HG02852 (cell line): ENCODE results near the gene GADD45G.

Source experiments
- ATAC-seq: cut with Tn5 transposase; IDR thresholded peaks from one replicate; pipeline ENCODE4 v1.9.1; 2021; ENCODE audit warnings: mild to moderate bottlenecking, moderate library complexity; ENCODE audit not compliant: unreplicated experiment

GADD45G gene

DNA sequence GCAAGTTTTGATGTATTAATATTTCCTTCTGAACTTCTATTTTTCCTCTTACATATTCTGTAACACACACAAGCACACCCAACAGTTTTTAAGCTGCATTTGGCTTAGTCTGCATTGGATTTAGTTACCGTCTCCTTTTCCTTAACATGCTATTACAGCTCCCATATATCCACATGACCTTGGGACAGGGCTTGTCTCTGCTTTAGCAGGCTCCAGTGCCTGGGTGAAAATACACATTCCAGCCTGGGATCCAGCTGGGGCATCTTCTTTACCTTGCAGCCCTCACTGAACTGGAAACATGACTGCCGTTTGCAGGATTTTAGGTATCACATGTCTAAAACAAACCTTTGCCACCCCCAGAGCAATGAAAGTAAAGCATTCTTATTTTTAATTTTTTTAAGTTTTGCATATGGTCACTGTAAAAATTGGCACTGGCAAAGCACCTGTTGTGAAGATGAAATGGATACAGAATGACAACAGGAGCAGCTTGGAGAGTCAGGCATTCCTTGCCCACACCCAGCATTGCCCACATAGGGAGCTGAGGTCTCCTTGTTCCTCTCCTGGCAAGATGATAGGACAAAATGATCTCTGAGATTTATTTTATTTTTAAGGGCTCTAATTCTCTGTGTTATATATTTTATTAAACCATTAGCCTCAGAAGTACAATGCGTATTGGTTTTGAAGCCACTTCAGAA lies 4.0 kb downstream of the GADD45G start:
- no peak for ATAC-seq

DNA sequence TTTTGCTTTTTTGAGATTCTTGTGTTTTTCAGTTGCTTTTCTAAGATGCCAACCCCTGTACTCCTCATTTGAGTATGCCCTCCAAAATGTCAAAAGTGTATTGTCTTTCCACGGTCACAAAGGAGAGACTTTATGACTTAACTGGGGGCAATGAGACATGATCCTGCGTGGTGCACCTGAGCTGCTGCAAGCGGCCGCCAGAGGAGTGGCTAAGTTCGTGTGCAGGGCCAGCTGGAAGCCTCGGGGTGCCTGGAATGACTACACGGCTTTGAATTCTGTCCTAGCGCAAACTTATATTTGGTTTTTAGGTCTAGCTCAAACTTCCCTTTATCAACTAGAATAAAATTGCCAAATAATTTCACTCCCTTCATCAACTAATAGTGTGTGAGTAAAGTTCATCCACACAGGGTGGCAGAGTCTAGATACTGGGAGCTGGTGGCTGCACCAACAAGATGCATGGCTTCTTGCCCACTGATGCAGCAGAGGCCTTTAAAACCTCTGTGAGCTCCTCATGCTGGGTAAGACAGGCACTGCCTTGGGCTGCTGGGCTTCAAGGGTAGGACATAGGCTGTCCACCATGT lies 4.7 kb downstream of the GADD45G start:
- no peak for ATAC-seq

DNA sequence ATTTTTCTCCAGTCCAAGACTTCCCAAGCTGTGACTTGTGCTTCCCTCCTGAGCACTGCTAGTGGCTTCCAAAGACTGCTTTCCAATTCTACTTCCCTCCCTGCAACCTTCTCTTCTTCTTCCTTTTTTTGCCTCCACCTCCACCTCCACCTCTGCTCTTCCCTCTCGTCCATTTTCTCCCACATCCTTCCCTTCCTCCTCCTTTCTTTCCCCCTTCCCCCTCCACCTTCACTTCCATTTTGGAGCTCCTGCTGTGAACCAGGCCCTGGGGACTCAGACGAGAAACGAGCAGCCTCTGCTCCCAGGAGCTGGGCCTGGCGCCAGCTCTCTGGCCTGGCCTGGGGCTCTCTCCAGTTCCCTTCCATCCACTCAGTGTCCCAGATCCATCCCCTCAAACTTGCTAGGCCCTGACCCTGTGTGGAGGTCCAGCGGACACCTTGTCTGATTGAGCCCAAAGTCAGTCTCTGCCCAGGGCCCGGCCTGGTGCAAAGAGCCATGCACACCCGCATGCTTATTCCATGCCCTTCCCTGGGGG lies 5.6 kb downstream of the GADD45G start:
- no peak for ATAC-seq

DNA sequence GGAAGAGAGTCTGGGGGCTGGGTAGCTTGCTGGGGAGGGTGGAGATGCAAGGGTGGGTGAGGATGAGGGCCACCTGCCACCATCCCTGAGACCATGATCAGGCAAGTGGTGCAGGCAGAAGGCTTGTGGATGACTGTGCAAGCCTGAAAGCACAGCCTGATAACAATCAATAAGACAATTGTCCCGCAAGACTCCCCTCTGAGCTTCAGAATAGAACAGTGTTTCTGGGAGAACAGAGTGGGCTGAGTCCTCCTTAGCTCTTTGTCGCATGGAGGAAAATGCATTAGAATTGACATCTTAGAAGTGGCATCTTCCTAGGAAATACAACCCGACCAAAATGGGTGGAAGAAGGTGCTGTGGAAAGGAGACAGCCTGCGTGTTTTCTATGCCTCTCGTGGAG lies 6.6 kb downstream of the GADD45G start:
- ATAC-seq: no peak

DNA sequence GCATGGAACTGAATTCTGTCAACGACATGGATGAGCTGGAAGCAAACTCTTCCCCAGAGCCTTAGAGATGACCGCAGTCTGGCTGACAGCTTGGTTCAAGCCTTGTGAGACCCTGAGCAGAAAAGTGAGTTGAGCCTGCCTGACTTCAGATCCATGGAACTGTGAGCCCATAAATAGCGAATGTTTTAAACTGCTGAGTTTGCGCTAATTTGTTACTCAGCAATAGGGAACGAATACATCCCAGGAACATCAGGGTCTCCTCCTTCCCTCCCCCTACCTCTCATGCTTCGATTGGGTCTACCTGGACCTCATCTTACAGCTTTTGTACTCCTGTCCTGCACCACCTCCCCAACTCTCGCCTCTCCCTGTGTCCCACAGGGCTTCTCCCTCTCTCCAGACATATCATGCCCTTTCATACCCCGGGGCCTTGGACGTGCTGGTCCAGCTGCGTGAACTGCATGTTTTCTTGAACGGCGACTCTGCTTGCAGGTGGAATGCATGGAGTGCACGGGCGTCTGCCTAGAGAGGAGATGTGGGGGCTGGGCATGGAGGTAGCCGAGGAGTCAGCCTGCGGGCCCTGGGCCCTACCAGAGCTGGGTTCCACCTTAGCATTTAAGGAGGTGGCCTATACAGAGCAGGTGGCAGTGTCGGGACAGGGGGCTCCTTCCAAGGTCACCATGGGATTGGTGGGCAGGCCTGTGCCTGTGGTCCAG lies 7.9 kb downstream of the GADD45G start:
- ATAC-seq: no peak

DNA sequence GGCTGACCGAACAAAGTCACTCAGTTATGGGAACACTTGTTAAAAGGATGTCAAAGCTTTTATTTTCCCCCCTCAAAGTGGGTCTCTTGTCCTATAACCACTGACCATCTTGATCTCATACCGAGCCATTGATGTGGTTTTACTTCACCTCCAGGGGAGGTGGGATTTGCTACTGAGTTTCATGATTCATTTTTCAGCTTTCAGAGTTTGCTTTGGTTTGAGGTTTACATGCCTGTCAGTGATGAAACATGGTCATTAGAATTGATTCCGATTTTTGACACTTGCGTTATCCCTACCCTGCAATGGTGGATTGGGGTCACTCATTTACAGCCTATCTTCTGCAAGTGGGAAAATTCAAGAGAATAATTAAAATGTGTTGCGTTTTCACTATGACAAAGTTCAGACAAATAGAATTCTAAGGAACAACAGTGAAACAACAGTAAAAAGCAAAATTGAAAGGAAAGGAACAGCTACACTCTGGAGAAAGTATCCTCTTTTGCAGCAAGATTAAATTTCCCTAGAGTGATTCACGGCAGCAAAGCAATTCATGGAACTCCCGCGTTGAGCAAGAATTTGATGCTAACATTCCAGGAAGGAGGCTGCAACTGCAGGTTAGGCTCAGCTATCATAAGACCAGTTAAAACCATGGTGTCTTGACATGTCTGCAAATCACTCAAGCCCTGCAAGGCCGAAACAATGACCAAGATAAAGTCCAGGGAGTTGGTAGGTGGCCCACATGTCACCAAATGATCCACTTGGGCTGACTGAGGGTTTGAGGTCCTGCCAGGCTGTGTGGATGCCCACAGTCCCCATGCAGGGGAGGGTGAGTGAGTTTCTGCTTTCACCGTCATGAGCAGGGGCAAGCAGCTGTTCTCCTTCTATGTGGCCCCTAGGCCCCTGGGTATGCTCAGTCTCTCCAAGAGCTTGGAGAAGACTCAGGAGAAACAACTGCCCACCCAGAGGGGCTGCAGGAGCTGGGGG lies 9.4 kb downstream of the GADD45G start:
- no peak for ATAC-seq

DNA sequence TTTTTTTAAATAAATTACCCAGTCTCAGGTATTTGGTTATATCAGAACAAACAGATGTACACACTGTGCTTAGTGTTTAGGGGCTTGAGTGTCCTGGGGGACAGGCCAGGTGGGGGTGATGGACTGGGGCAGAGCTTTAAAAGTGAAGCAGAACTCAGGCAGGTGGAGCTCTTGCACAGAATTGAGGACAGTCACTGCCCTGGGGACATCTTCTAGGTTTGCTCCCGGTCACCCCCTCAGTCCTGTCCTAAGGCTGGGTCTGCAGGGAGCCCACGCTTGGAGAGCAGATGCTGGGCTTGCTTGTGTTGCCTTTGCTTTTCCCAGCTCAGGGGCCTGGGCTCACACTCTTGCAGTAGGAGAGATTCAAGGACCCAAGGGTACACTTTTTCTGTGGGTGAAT lies 10.8 kb downstream of the GADD45G start:
- ATAC-seq: no peak

DNA sequence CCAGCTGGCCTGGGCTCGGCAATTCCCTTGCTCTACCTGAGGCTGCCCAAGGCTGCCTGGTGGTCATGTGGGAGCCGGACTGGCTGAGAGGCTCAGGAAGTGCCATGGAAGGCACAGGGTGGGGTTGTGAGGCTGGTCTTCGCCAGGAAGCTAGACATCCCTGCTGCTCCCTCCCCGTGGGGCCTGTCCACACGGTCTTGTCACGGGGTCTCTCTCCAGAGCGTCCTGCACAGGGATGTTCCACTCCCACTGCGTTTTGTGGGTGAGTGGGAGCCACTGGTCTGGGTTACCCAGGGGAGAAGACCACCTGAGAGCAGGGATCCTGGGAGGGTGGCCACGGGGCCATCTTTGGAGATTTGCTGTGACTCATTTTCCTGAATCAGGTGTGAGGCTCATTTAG lies 11.6 kb downstream of the GADD45G start:
- no peak for ATAC-seq

DNA sequence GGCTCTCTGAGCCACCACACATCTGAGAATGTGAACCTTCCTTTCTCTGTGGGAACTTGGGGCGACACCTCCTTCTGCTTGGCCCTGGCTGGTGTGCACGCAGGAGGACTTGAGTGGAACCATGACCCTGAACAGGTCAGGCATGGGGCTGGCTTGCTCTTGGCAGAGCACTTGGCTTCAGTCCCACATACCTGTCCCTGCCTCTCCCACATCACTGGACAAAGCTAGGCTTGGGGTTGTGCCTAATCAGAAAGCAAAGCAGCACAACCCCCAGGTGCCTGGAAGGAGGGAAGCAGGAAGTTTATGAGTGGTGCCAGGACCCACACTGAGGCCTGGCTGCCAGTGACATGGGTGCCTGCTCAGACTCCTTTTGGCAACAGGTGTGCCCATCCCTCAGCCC lies 13.2 kb downstream of the GADD45G start:
- ATAC-seq: no peak

DNA sequence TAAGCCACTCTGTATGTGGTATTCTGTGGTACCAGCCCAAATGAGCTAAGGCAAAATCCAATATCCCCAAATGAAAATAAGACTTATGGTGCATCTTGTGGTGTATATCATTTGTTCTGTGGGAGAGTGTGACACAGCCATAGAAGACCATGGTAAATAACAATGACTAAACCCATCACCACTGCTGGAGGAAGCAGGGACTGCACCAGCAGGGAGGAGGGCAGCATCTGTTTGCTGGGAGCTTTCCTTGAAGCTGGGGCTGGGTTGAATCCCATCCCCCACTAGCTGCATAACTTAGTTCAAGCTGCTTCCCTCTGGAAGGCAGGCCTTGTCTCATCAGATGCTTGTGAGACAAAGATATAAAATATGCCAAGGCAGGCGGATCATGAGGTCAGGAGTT lies 14.2 kb downstream of the GADD45G start:
- ATAC-seq: no peak

DNA sequence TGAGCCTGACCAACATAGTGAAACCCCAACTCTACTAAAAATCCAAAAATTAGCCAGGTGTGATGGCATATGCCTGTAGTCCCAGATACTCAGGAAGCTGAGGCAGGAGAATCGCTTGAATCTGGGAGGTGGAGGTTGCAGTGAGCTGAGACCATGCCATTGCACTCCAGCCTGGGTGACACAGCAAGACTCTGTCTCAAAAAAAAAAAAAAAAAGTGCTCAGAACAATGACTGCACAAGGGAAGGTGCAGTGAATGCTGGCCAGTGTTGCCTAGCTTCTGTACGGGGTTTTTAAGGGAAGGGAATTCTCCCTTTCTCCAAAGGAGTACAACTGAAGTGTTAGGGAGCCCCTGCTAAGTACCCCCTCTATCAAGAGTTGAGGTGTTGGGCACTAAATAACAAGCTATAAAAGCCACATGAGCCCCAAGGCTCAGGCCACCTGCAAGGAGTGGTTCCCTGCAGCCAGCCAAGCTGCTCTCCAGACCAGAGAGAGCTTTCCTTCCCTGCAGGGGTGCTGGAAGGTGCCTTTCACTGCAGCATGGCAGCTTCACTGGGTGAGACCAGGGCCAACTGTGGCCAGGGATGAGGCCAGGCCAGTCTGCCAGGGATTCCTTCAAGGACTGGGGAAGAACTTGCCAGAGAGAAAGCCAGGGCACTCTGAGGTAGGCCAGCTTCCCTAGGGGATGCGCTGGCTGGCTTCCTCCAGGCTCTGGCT lies 14.8 kb downstream of the GADD45G start:
- no peak for ATAC-seq

DNA sequence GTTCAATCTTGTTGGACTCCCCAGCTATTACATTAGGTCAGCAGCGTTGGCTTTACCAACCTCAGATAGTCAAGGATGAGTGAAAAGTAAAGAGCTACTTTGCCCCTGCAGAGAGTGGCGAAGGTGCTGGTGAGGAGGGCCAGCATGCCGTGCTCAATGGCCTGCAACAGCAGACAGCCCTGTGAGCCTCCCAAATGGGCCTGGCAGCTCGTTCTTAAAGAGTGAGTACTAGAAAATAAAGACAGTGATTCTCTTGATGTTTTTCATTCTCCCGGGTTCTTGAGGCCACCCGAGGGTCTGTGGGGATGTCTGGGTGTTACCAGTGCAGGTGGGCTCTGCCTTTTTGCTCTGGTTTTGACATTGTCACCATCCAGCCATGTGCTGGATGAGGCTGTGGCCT lies 16.2 kb downstream of the GADD45G start:
- ATAC-seq: no peak

DNA sequence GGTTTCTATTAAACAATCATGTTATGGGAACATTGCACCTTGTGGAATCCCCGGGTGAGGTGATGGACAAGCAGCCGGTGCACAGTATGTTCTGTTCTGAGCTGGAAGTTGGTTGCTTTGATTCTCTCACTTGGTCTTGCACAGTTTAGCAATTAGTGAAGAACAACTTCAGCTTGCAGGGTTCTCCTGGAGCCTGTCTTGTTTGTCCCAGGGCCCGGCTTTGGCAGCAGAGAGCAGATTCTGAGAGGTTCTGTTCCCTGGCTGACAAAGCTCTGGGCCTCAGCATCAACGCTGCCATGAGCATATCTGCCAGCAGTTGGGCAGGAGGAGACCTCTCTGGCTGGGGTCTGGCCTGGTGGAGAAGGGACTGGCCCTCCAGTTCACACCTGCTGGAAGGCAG lies 16.9 kb downstream of the GADD45G start:
- ATAC-seq: no peak

DNA sequence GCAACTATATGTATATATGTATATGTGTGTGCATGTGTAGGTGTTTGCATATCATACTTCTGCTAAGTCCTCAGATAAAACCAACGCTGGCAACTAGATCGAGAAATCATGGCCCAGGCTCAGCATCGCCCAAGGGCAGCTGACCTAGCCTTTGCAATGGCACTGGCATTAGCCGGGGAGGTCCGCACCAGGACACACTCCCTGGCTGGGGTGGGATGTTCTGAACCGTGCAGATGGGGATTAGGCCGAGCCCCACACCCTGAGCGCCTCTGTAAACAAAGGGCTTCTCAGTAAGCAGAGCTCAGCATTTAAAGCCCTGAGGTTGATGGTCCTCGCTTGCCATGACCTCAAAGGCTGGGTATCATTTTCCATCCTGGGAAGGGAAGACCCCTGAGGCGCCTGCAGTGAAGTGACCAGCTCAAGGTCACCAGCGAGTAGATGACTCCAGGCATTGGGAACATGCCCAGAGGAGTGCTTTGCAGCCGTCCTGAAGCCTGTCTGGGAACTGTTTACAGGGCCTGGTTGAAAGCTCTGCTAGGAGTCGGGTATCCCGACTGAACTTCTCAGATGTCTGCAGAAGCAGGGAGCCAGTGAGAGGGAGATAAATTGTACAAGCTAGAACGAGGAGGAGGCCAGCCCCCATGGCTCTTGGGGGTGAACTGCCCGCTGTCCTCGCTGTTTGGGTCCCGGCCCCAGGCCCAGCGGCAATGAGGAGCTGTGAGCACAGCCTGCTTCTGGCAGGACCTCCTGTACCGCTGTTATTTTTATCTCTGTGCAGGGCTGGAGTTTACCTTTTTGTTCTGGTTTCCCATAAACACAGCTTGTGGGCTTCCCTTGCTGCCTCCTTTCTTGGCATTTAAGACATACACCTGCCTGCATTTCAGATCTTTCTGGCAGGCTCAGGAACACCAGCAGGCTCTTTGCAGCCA lies 18.4 kb downstream of the GADD45G start:
- no peak for ATAC-seq

DNA sequence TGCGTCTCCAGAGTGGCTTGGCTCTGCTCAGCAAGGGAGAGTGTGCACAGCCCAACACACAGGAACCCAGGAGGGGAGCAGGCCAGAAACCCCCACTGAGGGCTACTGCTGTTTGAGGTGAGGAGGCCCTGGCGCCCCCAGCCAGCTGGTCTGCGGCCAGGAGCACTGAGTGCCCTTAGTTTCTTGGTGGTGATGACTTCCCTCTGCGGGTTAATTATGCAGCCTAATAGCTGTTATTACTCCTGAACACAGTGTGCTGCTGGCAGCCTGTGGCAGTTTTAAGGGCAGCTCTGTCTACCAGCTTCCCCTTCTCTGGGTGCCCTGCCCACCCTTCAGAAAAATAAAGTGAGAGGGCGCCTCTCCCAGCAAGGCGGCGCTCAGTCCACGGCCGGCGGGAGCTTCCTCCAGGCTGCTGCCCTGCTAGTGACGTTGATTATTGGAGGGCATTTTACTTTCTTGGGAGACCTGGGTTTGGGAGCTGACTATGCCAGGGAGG lies 19.2 kb downstream of the GADD45G start:
- ATAC-seq: no peak

DNA sequence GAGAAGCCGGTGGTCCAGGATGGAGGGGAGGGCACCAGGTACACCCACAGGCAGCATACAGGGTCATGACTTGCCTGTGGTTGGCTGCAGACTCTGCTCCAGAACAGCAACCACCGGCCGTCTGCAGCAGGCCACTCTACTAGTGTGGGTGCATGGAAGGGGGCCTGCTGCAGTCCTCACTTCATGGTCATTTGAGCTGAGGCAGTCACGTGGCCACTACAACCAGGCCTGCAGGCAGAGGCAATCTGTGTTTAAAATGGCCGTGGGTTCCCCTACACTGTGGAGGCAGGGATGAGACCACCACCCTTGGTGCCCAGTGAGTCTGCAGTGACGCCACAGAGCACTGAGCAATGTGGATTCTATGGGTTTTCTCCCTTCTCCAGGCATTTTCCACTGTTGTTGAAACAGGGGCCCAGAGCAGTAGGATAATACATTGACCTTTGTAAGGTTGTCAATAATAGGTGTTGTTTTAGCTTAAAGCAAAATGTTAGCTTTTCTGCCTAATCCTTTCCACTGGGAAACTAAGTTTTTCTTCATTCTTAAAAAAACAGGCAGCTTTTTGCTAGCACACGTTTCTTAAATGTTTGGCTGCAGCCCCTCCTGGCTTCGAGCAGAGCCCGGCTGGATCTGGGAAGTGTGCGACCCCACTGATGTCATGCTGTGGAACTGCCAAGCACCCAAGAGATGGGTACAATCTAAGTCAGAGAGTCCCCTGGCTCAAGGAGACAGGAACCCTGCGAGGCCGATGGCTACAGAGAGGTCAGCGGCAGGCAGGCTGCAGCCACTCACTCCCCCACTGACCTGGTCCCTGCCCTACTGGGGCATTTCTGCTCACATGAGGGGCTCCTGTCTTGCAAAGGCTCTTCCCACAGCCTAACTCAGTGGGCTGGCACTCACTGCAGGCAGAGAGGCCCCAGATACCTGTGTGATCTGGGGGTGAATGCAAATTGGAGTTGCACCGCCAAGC lies 21.2 kb downstream of the GADD45G start:
- ATAC-seq: no peak

DNA sequence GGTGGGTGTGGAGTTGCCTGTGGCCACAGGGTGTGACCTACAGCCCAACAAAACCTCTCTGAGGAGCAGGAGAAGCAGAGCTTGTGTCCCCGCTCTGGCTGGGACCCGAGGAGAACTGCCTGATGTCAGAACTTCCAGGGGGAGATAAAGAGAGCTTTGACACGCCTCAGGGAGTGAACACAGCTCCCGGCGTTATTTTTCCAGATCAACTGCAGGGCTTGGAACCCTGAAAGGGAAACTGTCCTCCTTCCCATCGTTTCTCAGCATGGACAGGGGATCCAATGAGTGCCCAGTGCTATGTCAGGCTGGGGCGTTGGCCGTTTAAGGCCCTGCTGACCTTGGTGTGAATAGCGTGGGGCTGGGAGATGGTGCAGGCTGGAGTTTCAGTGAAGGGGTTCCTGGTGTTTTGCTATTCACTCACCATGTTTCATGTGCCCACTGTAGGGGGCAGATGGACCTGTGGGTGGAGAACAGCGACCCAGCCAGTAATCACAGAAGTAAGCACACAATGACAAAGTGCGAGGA lies 22.0 kb downstream of the GADD45G start:
- ATAC-seq: no peak

DNA sequence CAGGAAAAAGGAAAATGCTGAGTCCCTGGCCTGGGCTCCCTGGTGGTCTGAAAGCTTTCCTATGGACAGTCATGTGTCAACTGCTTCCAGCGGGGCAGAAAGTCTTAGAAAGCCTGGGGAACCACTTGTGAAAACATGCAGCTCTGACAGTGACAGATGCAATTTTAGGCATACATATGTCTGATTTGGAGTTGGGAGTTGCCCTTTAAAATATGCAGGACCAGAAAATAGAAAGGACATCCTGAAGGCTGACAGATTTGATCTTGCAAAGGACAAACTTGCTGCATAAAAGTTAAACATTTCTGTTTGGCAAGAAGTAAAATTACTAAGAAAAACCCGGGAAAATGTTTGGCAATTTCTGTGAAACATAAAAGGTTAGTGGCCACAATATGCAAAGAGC lies 23.8 kb downstream of the GADD45G start:
- no peak for ATAC-seq
